C4-2B (cell line): ENCODE data around the gene TSPEAR.

ENCODE experiments used
- CTCF ChIP-seq: fragments of 450-650 bp; conservative IDR thresholded peaks from 2 replicates; pipeline ENCODE4 v1.5.1; 2017; ENCODE audit warnings: mild to moderate bottlenecking
- ZFX ChIP-seq: fragments of 450-650 bp; IDR thresholded peaks from 2 replicates; pipeline ENCODE4 v1.6.1; 2017

- TF ChIP-seq CTCF (no peak), ZFX (no peak)
These were observed 228.6 kb downstream of the TSPEAR start for GRCh38 chr21:44482581-44483287.
